Eye (tissue), 1 donor: Measurements from ENCODE around the gene COL9A2.

Source experiments
- DNase-seq: peaks from one replicate; pipeline ENCODE4 v3.0.0-alpha.2; 2015

The COL9A2 gene

DNA sequence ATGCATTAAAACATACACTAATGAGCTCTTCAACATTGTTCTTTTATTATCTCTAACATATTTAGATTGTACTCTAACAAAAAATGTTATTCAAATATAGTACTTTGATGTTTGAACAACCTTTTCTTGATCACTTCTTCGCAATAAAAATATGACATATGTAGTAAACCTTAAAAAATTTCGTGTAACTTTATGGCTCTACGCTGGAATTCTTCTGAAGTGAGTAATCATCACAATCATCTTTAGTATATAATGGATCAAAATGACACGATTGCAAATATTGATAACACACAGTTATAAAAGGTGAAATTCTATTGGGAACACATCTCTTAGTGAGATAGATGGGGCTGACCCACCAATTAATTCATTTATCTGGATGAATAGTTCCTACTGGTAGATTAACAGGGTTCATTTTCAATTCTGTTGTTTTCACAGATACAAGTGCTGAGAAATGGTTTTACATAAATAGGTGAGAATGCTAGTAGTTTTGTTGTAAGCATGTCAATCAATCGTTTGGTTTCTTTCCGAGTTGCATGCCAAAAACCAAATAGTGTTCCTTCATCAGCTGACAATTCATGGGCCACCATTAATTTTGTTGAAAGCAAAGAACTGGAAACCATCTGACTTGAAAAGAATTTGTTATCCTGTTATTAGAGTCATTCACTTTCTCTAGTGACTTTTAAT is 60.5 kb downstream of the COL9A2 start:
- peak; percentile 8 for DNase-seq

DNA sequence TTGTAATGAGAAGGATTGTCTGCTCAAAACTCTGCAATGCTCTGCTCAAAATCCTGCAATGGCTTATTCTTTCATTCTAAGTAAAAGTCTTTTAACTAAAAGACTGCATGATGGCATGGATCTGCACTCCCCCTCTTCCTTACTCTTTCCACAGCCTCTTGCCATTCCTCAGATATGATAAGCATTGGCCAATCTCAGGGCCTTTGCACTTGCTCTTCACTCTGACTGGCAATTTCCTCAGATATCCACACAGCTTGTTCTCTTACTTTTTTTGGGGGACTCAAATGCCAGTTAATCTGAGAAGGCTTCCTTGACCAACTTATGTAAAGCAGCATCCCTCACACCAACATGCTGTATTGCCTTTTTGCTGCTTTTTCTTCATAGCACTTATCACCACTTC is 61.9 kb downstream of the COL9A2 start:
- no peak for DNase-seq

DNA sequence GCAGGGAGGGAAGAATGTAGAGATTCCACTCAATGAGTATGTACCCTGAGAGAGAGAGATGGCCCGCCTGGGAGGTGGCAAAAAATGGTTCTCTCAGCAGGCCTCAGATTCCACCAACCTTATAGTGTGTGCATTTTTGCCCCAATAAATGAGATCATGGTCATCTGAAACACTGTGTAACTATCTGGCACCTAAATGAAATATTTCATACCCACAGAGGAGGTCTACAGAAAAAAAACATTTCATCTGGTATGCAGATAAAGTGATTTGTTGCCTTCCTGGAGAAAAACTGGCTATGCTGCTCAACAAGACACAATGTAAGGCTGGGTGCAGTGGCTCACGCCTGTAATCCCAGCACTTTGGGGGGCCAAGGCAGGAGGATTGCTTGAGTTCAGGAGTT is 64.5 kb downstream of the COL9A2 start:
- DNase-seq: no peak

DNA sequence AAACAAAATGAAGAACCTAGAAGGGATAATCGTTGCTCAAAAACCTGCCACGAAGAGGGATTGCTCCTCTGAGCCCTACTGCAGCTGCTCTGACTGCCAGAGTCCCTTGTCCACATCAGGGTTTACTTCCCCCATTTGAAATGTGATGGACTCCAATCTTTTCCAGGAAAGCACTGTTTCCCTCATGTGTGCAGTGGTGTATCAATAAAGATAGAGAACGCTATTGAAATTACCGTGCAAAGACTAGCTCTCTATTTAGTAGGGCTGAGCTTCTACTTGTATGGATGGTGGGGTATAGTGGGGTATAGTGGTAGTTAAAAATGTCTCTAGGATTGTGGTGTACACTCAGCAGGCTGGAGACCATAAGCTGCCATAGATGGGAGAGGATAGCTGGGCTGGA is 65.6 kb downstream of the COL9A2 start:
- no peak for DNase-seq
